Lung (tissue), 12 donors: ENCODE measurements around the gene PABPC1L. TPM values are rescaled to one million over a fixed set of nuclear protein-coding genes. Genes with fewer than 3 reads are reported as not detected.

Experiments
- ATAC-seq: fragments of 200-7000 bp; cut with Tn5 transposase; one replicate; pipeline ENCODE4 v1.9.1; 2020; ENCODE audit warnings: moderate number of reproducible peaks; ENCODE audit not compliant: insufficient read depth, low FRiP score
- DNase-seq, 3 donors: peaks; one replicate each; pipeline ENCODE4 v3.0.0-alpha.2; 2013 to 2017
- H3K27ac ChIP-seq, 2 donors: one replicate each; pipeline ENCODE4 v1.5.1; 2013; ENCODE audit warnings: mild to moderate bottlenecking in 2 of 2, moderate library complexity in 2 of 2, control low read depth in 1 of 2, inconsistent platforms in 1 of 2, low read depth in 1 of 2, low read length in 1 of 2
- H3K27me3 ChIP-seq, 3 donors: one replicate each; pipeline ENCODE4 v1.5.1; 2013; ENCODE audit warnings: low read length in 2 of 3; ENCODE audit not compliant: control insufficient read depth in 3 of 3, insufficient read depth in 3 of 3
- H3K36me3 ChIP-seq, 4 donors: one replicate each; pipeline ENCODE4 v1.5.1; 2013; ENCODE audit warnings: low read length in 4 of 4, mild to moderate bottlenecking in 1 of 4, moderate library complexity in 1 of 4; ENCODE audit not compliant: control insufficient read depth in 4 of 4, insufficient read depth in 4 of 4
- H3K4me1 ChIP-seq, 5 donors: one replicate each; pipeline ENCODE4 v1.5.1; 2013; ENCODE audit warnings: low read length in 5 of 5, mild to moderate bottlenecking in 2 of 5, moderate library complexity in 1 of 5; ENCODE audit not compliant: control insufficient read depth in 5 of 5, insufficient read depth in 5 of 5
- H3K4me3 ChIP-seq: one replicate; pipeline ENCODE4 v1.5.1; 2013; ENCODE audit warnings: mild to moderate bottlenecking, control low read depth, moderate library complexity
- H3K9ac ChIP-seq, 2 donors: one replicate each; pipeline ENCODE4 v1.5.1; 2013; ENCODE audit warnings: low read length in 2 of 2, control low read depth in 1 of 2; ENCODE audit not compliant: insufficient read depth in 1 of 2
- H3K9me3 ChIP-seq, 4 donors: one replicate each; pipeline ENCODE4 v1.5.1; 2013; ENCODE audit warnings: low read length in 3 of 4, mild to moderate bottlenecking in 1 of 4, moderate library complexity in 1 of 4; ENCODE audit not compliant: control insufficient read depth in 4 of 4, insufficient read depth in 3 of 4
- WGBS, 2 donors: extraction: QIAGEN DNeasy Blood & Tissue Kit; methylation state at CpG; one replicate each; pipeline ENCODE4 v1.1.7; 2013; 5-methylcytosine and 5-hydroxymethylcytosine counted together
- polyA plus RNA-seq, 2 donors: library from polyadenylated mRNA; stranded (reverse); fragments of 200-250 nt; gene quantifications; one replicate each; pipeline ENCODE4 v1.2.1, GENCODE V29; 2013
- total RNA-seq, 2 donors: library from RNA; depleted of rRNA in 1 of 2; stranded (reverse); fragments of >200 nt in 1 of 2; gene quantifications; one replicate each; pipeline ENCODE4 v1.2.1, GENCODE V29; 2014 to 2021
- TF ChIP-seq, protein P1 (sequence below): IDR thresholded peaks from 2 replicates; pipeline ENCODE4 v1.5.1; 2012; ENCODE audit warnings: mild to moderate bottlenecking; ENCODE audit errors: control extremely low read depth, extremely low read depth
- donor health status: control.
- donor health status: control.
- donor health status: Bipolar disorder and iron deficiency.
- donor health status: healthy.
- donor health status: DM: yes; HTN: yes; CAD: no.

Gene PABPC1L
- total and polyA plus RNA-seq, 4 donors: 16.9 to 63.3 (median 45.7) TPM

GRCh38 chr20:44884907-44885391 lies 24.9 kb upstream of the PABPC1L start:
- Histone ChIP-seq H3K9me3 (no peaks in the 10 kb centered on the region), H3K27me3 (no peaks in the 10 kb centered on the region), H3K9ac (peak overlapping the region in 1 of 2 donors; percentile 72), H3K27ac (peak overlapping the region; percentile 58 to 68), H3K36me3 (no peaks in the 10 kb centered on the region), H3K4me1 (peaks cover 4 to 31% (median 9%) of the 10 kb centered on the region in 5 donors), H3K4me3 (peak overlapping the region; percentile 44)
- TF ChIP-seq, protein P1, sequence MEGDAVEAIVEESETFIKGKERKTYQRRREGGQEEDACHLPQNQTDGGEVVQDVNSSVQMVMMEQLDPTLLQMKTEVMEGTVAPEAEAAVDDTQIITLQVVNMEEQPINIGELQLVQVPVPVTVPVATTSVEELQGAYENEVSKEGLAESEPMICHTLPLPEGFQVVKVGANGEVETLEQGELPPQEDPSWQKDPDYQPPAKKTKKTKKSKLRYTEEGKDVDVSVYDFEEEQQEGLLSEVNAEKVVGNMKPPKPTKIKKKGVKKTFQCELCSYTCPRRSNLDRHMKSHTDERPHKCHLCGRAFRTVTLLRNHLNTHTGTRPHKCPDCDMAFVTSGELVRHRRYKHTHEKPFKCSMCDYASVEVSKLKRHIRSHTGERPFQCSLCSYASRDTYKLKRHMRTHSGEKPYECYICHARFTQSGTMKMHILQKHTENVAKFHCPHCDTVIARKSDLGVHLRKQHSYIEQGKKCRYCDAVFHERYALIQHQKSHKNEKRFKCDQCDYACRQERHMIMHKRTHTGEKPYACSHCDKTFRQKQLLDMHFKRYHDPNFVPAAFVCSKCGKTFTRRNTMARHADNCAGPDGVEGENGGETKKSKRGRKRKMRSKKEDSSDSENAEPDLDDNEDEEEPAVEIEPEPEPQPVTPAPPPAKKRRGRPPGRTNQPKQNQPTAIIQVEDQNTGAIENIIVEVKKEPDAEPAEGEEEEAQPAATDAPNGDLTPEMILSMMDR: no peak
- DNase-seq (no peak), ATAC-seq (no peak)
- 8 to 9% methylated on average over 14 of the region's 14 CpGs for WGBS, 2 donors

DNA sequence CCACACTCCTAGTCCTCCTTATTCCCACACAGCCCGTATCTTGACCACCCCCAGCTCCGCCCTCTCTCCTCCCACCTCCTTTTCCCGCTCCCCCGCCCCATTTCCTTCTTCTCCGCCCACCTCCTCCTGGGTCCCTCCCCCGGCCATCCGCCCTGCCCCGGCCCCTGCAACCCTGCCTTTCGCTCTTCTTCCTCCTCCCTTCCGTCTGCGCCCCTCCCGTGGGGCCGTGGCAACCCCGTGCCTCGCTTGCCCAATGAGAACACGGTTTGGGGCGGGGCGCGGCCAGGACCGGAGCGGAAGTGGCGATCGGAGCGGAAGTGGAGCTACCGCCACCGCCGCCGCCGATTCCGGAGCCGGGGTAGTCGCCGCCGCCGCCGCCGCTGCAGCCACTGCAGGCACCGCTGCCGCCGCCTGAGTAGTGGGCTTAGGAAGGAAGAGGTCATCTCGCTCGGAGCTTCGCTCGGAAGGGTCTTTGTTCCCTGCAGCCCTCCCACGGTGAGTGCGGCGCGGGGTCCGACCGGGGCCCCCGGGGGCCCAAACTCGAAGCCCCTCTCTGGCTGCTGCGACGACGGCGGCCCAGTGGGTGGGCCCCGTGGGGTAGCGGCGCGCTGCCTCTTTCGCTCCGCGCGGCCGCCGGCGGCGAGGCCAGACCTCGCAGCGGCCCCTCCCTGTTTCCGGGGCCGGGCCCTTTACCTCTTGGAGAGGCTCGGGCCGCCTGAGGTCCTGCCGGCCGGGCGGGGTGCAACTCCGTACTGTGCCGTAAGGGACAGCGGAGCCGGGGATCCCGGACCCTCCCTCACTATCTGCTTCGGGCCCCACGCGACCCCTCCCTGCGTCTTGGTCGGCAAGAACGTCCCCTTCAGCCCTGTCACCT lies 24.2 kb upstream of the PABPC1L start, which contains the start of gene YWHAB:
YWHAB (plus strand) TSS at position 314 of the 874 bp plus-strand sequence. CDS start 15,829 bp downstream, outside the sequence.
- Histone ChIP-seq H3K9ac (peak within 1 kb of the TSS; percentile 67 to 74), H3K4me1 (peaks cover 4 to 31% (median 9%) of the 10 kb centered on the region in 5 donors), H3K4me3 (peak within 1 kb of the TSS; percentile 97), H3K27ac (peak within 1 kb of the TSS; percentile 99), H3K9me3 (no peaks in the 10 kb centered on the region), H3K36me3 (no peaks in the 10 kb centered on the region), H3K27me3 (no peaks in the 10 kb centered on the region)
- ATAC-seq (peak; percentile 98), DNase-seq (peak; percentile 99)
- 1% methylated on average over 63 to 88 of the region's 88 CpGs for WGBS, 2 donors
- TF ChIP-seq, protein P1: no peak

DNA sequence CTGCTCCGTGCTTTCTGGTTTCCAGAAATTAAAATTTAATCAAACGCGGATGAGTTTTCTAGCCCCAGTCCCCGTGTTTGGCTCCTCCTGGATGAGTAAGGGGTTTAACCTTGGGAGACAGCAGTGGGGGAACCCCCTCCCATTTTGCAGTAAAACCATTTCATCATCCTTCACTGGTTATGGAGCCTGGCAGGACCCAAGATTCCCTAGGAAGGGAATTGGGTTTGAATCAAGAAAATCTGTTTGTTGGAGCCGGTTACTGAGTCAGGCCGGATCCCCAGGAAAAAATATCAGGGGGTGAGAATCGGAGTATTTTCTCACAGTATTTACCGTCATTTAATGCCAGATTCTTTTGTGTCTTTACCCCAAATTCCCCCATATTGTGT lies 23.6 kb upstream of the PABPC1L start:
- ATAC-seq (no peak), DNase-seq (no peak)
- peak overlapping the region; percentile 97 for H3K4me3 ChIP-seq
- H3K36me3 ChIP-seq: no peaks in the 10 kb centered on the region
- H3K9ac ChIP-seq: peak overlapping the region; percentile 67 to 74
- 0 to 1% methylated on average over 8 of the region's 8 CpGs for WGBS, 2 donors
- TF ChIP-seq, protein P1: no peak
- H3K9me3 ChIP-seq: no peaks in the 10 kb centered on the region
- no peaks in the 10 kb centered on the region for H3K27me3 ChIP-seq
- H3K4me1 ChIP-seq: peaks cover 4 to 31% (median 9%) of the 10 kb centered on the region in 5 donors
- H3K27ac ChIP-seq: peak overlapping the region; percentile 99
